GM23338 (cell line): Measurements from ENCODE around the gene COL20A1.

Experiments
- CREB1 ChIP-seq: fragments of 250-450 bp; sonication (Bioruptor Pico); IDR thresholded peaks from 2 replicates; pipeline ENCODE4 v1.5.0; 2020; ENCODE audit warnings: low read depth, mild to moderate bottlenecking, moderate library complexity
- CTCF ChIP-seq, 2 experiments: fragments of 200-600 bp in 1 of 2; sonication (generic) in 1 of 2; conservative IDR thresholded peaks; 2 replicates each; pipeline versions ENCODE4 v1.5.1 to v1.6.1; 2016 to 2017; ENCODE audit warnings: antibody characterized with exemption in 2 of 2, low read depth in 2 of 2, mild to moderate bottlenecking in 2 of 2, moderate library complexity in 1 of 2
- EZH2 ChIP-seq: fragments of 200-600 bp; sonication (generic); IDR thresholded peaks from one replicate; pipeline ENCODE4 v1.8.0; 2017; ENCODE audit warnings: antibody characterized with exemption, mild to moderate bottlenecking, low read depth; ENCODE audit not compliant: unreplicated experiment
- EZH2phosphoT487 ChIP-seq: fragments of 200-600 bp; sonication (generic); IDR thresholded peaks from one replicate; pipeline ENCODE4 v1.8.1; 2018; ENCODE audit warnings: antibody characterized with exemption; ENCODE audit not compliant: unreplicated experiment
- JUNB ChIP-seq: IDR thresholded peaks from one replicate; pipeline ENCODE4 v1.6.1; 2016; ENCODE audit warnings: antibody characterized with exemption; ENCODE audit not compliant: unreplicated experiment
- NANOG ChIP-seq: IDR thresholded peaks from 2 replicates; pipeline ENCODE4 v1.6.1; 2016; ENCODE audit warnings: antibody characterized with exemption, borderline replicate concordance
- POLR2AphosphoS5 ChIP-seq: IDR thresholded peaks from 2 replicates; pipeline ENCODE4 v1.6.1; 2016; ENCODE audit warnings: antibody characterized with exemption, low read depth
- REST ChIP-seq: IDR thresholded peaks from one replicate; pipeline ENCODE4 v1.6.1; 2018; ENCODE audit warnings: antibody characterized with exemption; ENCODE audit not compliant: unreplicated experiment
- STAT1 ChIP-seq: IDR thresholded peaks from one replicate; pipeline ENCODE4 v1.6.1; 2016; ENCODE audit warnings: antibody characterized with exemption; ENCODE audit not compliant: unreplicated experiment
- ZNF114 ChIP-seq: fragments of 250-450 bp; sonication (Bioruptor Pico); IDR thresholded peaks from 2 replicates; pipeline ENCODE4 v1.5.0; 2020; ENCODE audit warnings: mild to moderate bottlenecking, moderate library complexity
- ZNF462 ChIP-seq: fragments of 250-450 bp; sonication (Bioruptor Pico); IDR thresholded peaks from 2 replicates; pipeline ENCODE4 v1.5.0; 2020; ENCODE audit warnings: mild to moderate bottlenecking, moderate library complexity

- no peak for TF ChIP-seq CTCF (conservative IDR thresholded peaks at IDR 0.05; ENCODE audit: low read depth in 2 of 2)
- TF ChIP-seq NANOG: no peak
- no peak for TF ChIP-seq EZH2
- no peak for TF ChIP-seq POLR2AphosphoS5
- no peak for TF ChIP-seq EZH2phosphoT487
- no peak for TF ChIP-seq REST
- TF ChIP-seq CREB1: no peak
- TF ChIP-seq ZNF114 (CRISPR knock-in tag): no peak
- no peak for TF ChIP-seq JUNB
- TF ChIP-seq ZNF462: no peak
- no peak for TF ChIP-seq STAT1
These were observed 8.4 kb upstream of the COL20A1 start for GRCh38 chr20:63284544-63284949.
